RCC 7860 (cell line): Measurements from ENCODE around the gene TAF7.
"Not testable (repeated sequence)": the region's sequence is repeated elsewhere in the genome, so short reads cannot be mapped to it uniquely, and the experiment has no call there.

Source experiments
- DNase-seq: peaks from one replicate; pipeline ENCODE4 v3.0.0-alpha.2; 2015; ENCODE audit warnings: low spot score
- FAIRE-seq: peaks from 2 replicates; lab custom pipeline; 2012; peaks lifted over from hg19 to GRCh38; lab: Jason Lieb, UNC

The TAF7 gene

GRCh38 chr5:141340781-141341354, 20.3 kb upstream of the TAF7 start:
- FAIRE-seq, DNase-seq: not testable (repeated sequence)

- FAIRE-seq (no peak), DNase-seq (no peak)
These were observed 18.1 kb upstream of the TAF7 start, which contains the start of gene PCDHGA2 for GRCh38 chr5:141338538-141339306. Gene PCDHGA2, plus strand, starts transcription at chr5:141338760.

- not testable (repeated sequence) for FAIRE-seq, DNase-seq
These were observed 12.0 kb upstream of the TAF7 start for GRCh38 chr5:141332571-141332970.

DNA sequence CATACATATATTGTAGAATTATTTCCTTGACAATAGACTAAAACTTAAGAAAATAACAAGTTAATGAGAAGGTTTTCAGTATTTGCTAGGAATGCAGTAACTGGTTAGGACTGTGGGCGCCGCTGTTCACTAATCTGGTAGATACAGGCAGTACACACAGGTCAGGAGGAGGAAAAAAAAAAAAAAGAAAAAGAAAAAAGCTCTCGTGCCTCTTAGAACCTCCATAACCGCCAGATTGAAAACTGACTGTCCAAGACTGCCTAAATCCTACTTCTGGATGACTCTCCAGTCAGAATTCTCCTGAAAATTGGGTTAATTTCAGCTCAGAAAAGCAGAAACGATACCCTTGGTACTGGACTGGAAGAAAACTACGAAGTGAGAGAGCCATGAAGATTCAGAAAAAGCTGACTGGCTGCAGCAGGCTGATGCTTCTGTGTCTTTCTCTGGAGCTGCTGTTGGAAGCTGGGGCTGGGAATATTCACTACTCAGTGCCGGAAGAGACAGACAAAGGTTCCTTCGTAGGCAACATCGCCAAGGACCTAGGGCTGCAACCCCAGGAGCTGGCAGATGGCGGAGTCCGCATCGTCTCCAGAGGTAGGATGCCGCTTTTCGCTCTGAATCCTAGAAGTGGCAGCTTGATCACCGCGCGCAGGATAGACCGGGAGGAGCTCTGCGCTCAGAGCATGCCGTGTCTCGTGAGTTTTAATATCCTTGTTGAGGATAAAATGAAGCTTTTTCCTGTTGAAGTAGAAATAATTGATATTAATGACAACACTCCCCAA, 9.9 kb upstream of the TAF7 start, which contains the start of gene PCDHGA1:
TSS of gene PCDHGA1 (plus strand) at position 216 of the 782 bp plus-strand sequence.
- DNase-seq (no peak), FAIRE-seq (no peak)

DNA sequence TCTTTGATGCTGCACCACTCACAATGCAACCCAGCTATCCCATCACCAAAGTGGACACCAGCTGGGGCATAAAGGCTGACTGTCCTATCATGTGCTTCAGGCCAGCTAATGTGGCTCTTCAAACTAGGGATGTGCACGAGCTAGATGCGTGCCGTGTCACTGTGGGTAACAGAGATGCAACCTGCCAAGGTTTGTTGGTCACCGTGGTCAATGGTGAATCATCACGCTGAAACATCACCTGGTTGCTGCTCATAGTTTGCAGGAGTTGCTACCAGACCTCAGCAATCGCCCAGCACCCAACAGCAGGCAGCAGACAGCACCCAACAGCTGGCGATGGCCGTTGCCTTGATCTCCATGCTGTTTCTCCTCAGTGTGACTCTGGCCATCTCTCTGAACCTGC, 7.6 kb upstream of the TAF7 start:
- DNase-seq (no peak), FAIRE-seq (no peak)

DNA sequence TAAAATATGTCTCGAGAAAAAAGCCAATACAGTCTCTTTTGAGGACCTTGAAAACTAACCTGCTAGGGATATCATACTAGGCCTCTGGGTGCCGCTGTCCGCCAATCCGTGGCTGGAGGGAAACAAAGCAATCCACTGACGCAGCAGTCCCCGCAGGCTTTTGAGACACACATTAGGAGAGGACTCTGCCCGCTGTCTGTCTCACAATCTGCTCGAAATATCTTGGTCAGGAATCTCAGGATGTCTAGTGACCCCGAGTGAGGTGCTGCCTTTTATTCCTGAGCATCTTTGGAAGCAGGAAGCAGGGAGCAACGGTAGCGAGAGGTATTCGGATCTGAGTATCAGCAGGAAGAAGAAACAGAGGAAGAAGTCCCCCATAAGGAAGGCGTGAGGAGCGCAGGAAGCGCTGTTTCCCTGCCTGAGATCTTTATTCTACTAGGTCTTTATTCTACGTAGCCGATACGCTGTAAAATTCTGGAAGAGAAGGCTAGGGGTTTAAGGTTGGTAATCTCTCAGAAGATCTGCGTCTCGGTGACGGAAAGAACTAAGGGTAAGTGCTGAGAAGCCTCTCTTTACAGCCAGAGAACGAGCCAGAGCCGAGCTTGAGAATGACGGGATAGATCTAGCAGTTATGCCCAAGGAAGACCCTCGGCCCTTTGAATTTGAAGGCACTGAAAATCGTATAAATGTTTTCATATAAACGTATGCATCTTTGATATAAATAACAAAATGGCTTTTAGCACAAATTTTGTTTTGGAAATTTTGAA, 5.7 kb upstream of the TAF7 start:
- no peak for FAIRE-seq

DNA sequence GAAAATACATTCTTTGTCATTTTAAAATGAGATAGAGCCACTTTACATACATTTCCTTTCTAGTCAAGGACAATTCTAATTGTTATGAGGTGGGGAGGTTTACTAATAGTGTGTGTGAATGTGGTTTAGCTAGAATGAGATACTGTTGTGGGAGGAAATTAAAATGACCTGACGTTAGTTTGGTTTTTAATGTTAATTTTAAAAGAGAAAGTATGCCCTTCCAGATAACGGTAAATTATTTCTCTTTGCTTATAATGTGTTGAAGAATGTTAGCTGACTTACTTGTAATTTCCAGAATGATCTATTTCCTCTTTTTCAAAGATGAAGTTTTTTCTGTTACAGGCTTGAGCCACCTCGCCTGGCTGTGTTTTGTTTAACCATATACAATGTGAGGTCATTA, 1.7 kb upstream of the TAF7 start:
- FAIRE-seq, result no peak
- no peak for DNase-seq

More for the DNA sequence above, 5.7 kb upstream of the TAF7 start:
- DNase-seq, result no peak

GRCh38 chr5:141319699-141320098, 885 bp downstream of the TAF7 start:
- DNase-seq (no peak), FAIRE-seq (no peak)

DNA sequence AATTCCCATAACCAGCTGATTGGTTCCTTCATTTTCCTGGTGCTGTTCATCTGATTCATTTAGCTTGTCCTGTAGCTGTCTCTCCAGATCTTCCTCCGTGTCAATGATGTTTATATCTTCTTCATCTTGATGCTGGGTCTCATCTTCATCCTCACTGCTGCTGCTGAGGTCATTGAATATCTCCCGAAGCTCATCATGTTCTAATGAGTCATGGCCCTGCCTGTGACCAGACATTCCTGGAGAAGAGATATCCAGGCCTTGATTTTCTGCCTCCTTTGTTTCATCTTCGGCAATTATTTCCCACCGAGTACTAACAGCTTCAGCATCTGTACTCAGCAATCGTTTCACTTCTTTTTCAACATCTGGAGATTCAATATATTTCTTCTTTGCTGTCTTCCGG, 1.4 kb downstream of the TAF7 start:
- DNase-seq (no peak), FAIRE-seq (no peak)

- not testable (repeated sequence) for FAIRE-seq, DNase-seq
These were observed 3.6 kb downstream of the TAF7 start for GRCh38 chr5:141316963-141317362.

GRCh38 chr5:141313711-141314110, 6.9 kb downstream of the TAF7 start:
- FAIRE-seq, result no peak
- DNase-seq, result no peak

DNA sequence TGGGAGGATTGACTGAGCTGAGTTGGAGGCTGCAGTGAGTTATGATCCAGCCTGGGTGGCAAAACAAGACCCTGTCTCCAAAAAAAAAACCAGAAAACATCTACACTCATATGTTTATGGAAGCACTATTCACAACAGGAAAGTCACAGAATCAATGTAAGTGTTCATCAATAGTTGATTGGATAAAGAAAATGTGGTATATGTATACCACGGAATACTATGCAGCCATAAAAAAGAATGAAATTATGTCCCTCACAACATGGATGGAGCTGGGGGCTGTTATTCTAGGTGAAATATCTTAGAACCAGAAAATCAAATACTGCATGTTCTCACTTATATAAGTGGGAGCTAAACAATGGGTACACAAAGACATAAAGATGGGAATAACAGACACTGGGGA, 14.0 kb downstream of the TAF7 start:
- no peak for DNase-seq
- FAIRE-seq, result no peak

DNA sequence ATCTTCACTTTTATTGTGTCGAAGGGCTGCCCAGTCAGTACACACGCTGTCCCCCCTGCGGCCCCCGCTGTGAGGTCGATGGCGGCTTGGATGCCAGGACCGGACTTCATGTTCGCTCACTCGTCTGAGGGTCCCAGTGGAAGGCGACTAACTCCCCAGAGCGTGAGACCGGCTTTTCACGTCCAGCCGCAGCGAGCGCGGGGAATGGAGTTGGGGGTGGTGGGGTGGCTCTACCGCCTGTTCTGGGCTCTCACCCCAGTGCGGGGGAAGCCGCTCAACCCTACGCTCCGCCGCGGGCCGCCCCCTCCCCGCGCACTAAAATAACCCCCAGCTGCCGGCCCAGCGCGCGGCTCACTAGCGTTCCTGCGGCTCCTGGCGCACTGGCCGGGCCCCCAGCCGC, 16.8 kb downstream of the TAF7 start, which contains the start of gene SLC25A2:
TSS of gene SLC25A2 (minus strand) at position 294 of the 400 bp plus-strand sequence. CDS start at position 110, 184 bp downstream.
- FAIRE-seq, result no peak
- DNase-seq, result no peak

- DNase-seq, result no peak
These were observed 22.2 kb downstream of the TAF7 start for GRCh38 chr5:141298376-141298775.

DNA sequence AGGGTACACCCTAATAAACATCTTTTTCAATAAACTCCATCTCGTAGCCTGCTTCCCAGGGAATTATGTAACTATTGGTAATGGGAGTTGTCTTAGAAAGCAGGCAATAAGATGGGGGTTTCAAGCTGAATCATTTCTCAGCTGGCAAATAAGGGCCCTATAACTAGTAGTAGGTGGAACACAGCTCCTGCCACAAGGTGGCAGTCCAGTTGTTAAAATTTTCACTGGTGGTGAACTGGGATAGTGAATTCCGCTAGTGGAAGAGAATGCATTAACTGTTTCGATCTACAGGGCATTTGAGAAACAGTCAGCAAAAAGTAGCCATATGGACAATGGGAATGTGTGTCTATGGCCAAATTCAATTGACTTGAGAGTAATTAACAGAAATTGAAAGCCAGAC, 47.7 kb downstream of the TAF7 start:
- no peak for FAIRE-seq
- no peak for DNase-seq

More at GRCh38 chr5:141298376-141298775, 22.2 kb downstream of the TAF7 start:
- no peak for FAIRE-seq

DNA sequence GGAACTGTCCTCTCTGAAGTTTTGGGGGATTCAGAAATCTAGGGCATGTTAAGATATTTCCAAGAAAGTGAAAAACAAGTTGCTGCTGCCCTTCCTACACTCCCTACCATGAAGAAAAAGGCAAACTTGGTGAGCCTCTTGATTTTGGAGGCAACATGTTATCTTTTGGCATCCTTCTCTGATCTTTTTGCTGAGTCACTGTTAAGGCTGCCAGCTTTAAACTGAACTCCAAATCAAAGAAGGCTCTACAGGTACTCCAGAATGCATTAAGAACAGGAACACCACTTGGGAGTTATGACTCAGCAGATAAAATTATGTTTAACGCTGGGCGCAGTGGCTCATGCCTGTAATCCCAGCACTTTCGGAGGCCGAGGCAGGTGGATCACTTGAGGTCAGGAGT, 51.4 kb downstream of the TAF7 start:
- DNase-seq (no peak), FAIRE-seq (no peak)
